ENCODE results near the gene MYZAP. TPM values are rescaled to one million over a fixed set of nuclear protein-coding genes. Genes with fewer than 3 reads are reported as not detected.

The MYZAP gene
- total and polyA plus RNA-seq, 11 donors = 280 to 1,065 (median 610) TPM

DNA sequence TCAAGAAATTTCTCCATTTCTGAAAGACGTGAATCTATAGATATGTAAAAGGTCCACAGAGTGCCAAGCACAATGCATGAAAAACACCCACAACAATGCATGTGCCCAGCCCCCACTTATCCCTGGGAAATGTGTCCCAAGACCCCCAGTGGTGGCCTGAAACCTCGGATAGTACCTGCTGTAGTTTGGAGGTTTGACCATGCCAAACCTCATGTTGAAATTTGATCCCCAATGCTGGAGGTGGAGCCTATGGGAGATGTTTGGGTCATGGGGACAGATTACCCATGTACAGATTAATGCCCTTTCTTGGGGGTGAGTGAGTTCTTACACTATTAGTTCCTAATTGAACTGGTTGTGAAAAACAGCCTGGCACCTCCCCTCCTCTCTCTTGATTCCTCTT, 21.4 kb upstream of the MYZAP start:
- H3K27ac ChIP-seq = no peak overlapping the region
- no peaks in the 10 kb centered on the region for H3K9me3 ChIP-seq
- H3K36me3 ChIP-seq = no peaks in the 10 kb centered on the region
- DNase-seq (no peak), ATAC-seq (no peak)
- H3K4me1 ChIP-seq = peaks cover 0 to 22% (median 6%) of the 10 kb centered on the region in 12 donors
- intact Hi-C loops (cut with DNase I) = no loop called here
- TF ChIP-seq, protein P1, sequence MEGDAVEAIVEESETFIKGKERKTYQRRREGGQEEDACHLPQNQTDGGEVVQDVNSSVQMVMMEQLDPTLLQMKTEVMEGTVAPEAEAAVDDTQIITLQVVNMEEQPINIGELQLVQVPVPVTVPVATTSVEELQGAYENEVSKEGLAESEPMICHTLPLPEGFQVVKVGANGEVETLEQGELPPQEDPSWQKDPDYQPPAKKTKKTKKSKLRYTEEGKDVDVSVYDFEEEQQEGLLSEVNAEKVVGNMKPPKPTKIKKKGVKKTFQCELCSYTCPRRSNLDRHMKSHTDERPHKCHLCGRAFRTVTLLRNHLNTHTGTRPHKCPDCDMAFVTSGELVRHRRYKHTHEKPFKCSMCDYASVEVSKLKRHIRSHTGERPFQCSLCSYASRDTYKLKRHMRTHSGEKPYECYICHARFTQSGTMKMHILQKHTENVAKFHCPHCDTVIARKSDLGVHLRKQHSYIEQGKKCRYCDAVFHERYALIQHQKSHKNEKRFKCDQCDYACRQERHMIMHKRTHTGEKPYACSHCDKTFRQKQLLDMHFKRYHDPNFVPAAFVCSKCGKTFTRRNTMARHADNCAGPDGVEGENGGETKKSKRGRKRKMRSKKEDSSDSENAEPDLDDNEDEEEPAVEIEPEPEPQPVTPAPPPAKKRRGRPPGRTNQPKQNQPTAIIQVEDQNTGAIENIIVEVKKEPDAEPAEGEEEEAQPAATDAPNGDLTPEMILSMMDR (IDR thresholded peaks at IDR 0.05) = no peak
- no peak for TF ChIP-seq POLR2A (IDR thresholded peaks at IDR 0.05)
- no peaks in the 10 kb centered on the region for H3K27me3 ChIP-seq
- 72 to 86% (median 84%) methylated on average over 2 of the region's 2 CpGs for WGBS, 4 donors
- no peak overlapping the region for H3K4me3 ChIP-seq

DNA sequence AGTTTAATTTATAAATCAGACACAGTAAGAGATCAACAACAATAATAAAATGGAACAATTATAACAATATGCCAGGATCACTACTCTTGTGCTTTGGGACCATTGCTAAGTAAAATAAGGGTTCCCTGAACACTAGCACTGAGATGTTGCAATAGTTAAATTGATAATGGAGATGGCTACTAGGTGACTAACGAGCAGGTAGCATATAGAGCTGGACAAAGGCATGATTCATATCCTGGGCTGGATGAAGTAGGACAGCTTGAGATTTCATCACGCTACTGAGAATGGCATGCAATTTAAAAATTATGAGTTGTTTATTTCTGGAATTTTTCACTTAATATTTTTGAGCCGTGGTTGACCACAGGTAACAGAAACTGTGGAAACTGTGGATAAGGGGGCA, 20.7 kb upstream of the MYZAP start:
- TF ChIP-seq, protein P1 (IDR thresholded peaks at IDR 0.05) = no peak
- TF ChIP-seq POLR2A (IDR thresholded peaks at IDR 0.05) = no peak
- no peaks in the 10 kb centered on the region for H3K36me3 ChIP-seq
- intact Hi-C loops (cut with DNase I) = no loop called here
- H3K27me3 ChIP-seq = no peaks in the 10 kb centered on the region
- ATAC-seq (no peak), DNase-seq (no peak)
- H3K27ac ChIP-seq = no peak overlapping the region
- peaks cover 0 to 16% (median 2%) of the 10 kb centered on the region in 12 donors for H3K4me1 ChIP-seq
- H3K4me3 ChIP-seq = no peak overlapping the region
- no peaks in the 10 kb centered on the region for H3K9me3 ChIP-seq
- 56 to 86% (median 74%) methylated on average over 3 of the region's 3 CpGs for WGBS, 4 donors

- intact Hi-C loops (cut with DNase I) = no loop called here
- no peaks in the 10 kb centered on the region for H3K9me3 ChIP-seq
- no peak for ATAC-seq
- peaks cover 0 to 13% (median 2%) of the 10 kb centered on the region in 12 donors for H3K4me1 ChIP-seq
- H3K27ac ChIP-seq = no peak overlapping the region
- H3K4me3 ChIP-seq = no peak overlapping the region
- no peaks in the 10 kb centered on the region for H3K36me3 ChIP-seq
- WGBS, 4 donors = 83 to 96% (median 95%) methylated on average over 7 of the region's 7 CpGs
- TF ChIP-seq, protein P1 (IDR thresholded peaks at IDR 0.05) = no peak
- TF ChIP-seq POLR2A (IDR thresholded peaks at IDR 0.05) = no peak
- DNase-seq = no peak
- no peaks in the 10 kb centered on the region for H3K27me3 ChIP-seq
Measured at GRCh38 chr15:57571725-57572124, 20.0 kb upstream of the MYZAP start.

- Histone ChIP-seq H3K36me3 (no peaks in the 10 kb centered on the region), H3K4me3 (no peak overlapping the region), H3K9me3 (no peaks in the 10 kb centered on the region), H3K27ac (no peak overlapping the region), H3K27me3 (no peaks in the 10 kb centered on the region), H3K4me1 (peaks cover 0 to 6% (median 0%) of the 10 kb centered on the region in 12 donors)
- ATAC-seq (no peak), DNase-seq (no peak)
- intact Hi-C loops (cut with DNase I) = no loop called here
- WGBS, 4 donors = 89 to 96% (median 94%) methylated on average over 3 of the region's 3 CpGs
- no peak for TF ChIP-seq POLR2A (IDR thresholded peaks at IDR 0.05)
Measured at GRCh38 chr15:57572468-57572867, 19.2 kb upstream of the MYZAP start.

DNA sequence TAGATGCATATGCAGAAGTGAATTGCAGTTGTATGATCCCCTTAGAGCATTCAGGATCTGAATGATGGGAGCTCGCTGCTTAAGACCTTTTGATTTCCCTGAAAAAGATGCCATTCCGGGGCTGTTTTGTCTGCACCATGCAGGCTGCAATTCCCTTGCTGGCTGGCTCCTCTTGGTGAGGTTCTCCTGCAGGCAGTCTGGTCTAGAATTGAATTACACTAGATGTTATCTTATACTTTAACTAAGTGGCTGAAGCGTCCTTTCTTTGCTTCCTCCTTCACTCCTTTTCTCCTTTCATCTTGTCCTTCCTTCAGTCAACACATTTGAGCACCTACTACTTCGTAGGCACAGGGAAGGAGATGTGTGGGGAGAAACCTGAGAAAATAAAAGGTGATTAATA, 18.6 kb upstream of the MYZAP start:
- WGBS, 4 donors = 85 to 93% (median 92%) methylated on average over 4 of the region's 4 CpGs
- H3K27ac ChIP-seq = no peak overlapping the region
- no peak overlapping the region for H3K4me3 ChIP-seq
- no peaks in the 10 kb centered on the region for H3K27me3 ChIP-seq
- no peaks in the 10 kb centered on the region for H3K4me1 ChIP-seq
- DNase-seq (no peak), ATAC-seq (no peak)
- no peaks in the 10 kb centered on the region for H3K36me3 ChIP-seq
- no peaks in the 10 kb centered on the region for H3K9me3 ChIP-seq
- intact Hi-C loops (cut with DNase I) = no loop called here
- TF ChIP-seq, protein P1 (IDR thresholded peaks at IDR 0.05) = no peak
- TF ChIP-seq POLR2A (IDR thresholded peaks at IDR 0.05) = no peak

Measured in heart left ventricle (tissue), 16 donors.